ENCODE measurements around the gene SLC26A11. TPM values are rescaled to one million over a fixed set of nuclear protein-coding genes. Genes with fewer than 3 reads are reported as not detected.
"Not testable (repeated sequence)": the region's sequence is repeated elsewhere in the genome, so short reads cannot be mapped to it uniquely, and the experiment has no call there.

SLC26A11 gene
- total RNA-seq, 2 experiments from 2014 or later: 10.1 to 10.6 TPM

- ChIA-PET POLR2A (no interaction called here), CTCF (interaction anchor here (0.6 kb wide), 1 partner anchor 54 kb away, joined by 3 read pairs; no protein-coding TSS in a partner anchor)
- intact Hi-C loops (cut with micrococcal nuclease): no loop called here
- Mint-ChIP-seq H3K4me3 (no peak overlapping the region), H3K27ac (no peak overlapping the region), H3K4me1 (ENCODE audit: low read depth) (no peaks in the 10 kb centered on the region), H3K9me3 (no peaks in the 10 kb centered on the region), H3K36me3 (peaks cover 14% of the 10 kb centered on the region), H3K27me3 (no peaks in the 10 kb centered on the region)
- no peak for DNase-seq
These were observed 22.3 kb downstream of the SLC26A11 start for GRCh38 chr17:80242505-80242904.

GRCh38 chr17:80243526-80244433 is 23.6 kb downstream of the SLC26A11 start:
- Mint-ChIP-seq H3K9me3 (no peaks in the 10 kb centered on the region), H3K36me3 (peaks cover 9% of the 10 kb centered on the region), H3K27ac (no peak overlapping the region), H3K4me1 (ENCODE audit: low read depth) (no peaks in the 10 kb centered on the region), H3K4me3 (no peak overlapping the region), H3K27me3 (no peaks in the 10 kb centered on the region)
- no peak for DNase-seq
- POLR2A ChIA-PET: no interaction called here
- CTCF ChIA-PET: no interaction called here
- intact Hi-C loops (cut with micrococcal nuclease): no loop called here

GRCh38 chr17:80244448-80244847 is 24.2 kb downstream of the SLC26A11 start:
- H3K27ac Mint-ChIP-seq; H3K4me1 Mint-ChIP-seq (ENCODE audit: low read depth); CTCF ChIA-PET; DNase-seq; POLR2A ChIA-PET; H3K27me3 Mint-ChIP-seq; H3K4me3 Mint-ChIP-seq; intact Hi-C loops (cut with micrococcal nuclease); H3K9me3 Mint-ChIP-seq; H3K36me3 Mint-ChIP-seq: not testable (repeated sequence)

- H3K27ac Mint-ChIP-seq: no peak overlapping the region
- peaks cover 9% of the 10 kb centered on the region for H3K36me3 Mint-ChIP-seq
- no peak overlapping the region for H3K4me3 Mint-ChIP-seq
- no peaks in the 10 kb centered on the region for H3K27me3 Mint-ChIP-seq
- POLR2A ChIA-PET: no interaction called here
- DNase-seq: no peak
- no peaks in the 10 kb centered on the region for H3K4me1 Mint-ChIP-seq (ENCODE audit: low read depth)
- H3K9me3 Mint-ChIP-seq: no peaks in the 10 kb centered on the region
- intact Hi-C loops (cut with micrococcal nuclease): no loop called here
- CTCF ChIA-PET: no interaction called here
These were observed 24.8 kb downstream of the SLC26A11 start for GRCh38 chr17:80244871-80245509.

GRCh38 chr17:80245566-80246265 is 25.5 kb downstream of the SLC26A11 start:
- Mint-ChIP-seq H3K4me3 (no peak overlapping the region), H3K4me1 (ENCODE audit: low read depth) (no peaks in the 10 kb centered on the region), H3K27ac (no peak overlapping the region), H3K27me3 (no peaks in the 10 kb centered on the region), H3K9me3 (no peaks in the 10 kb centered on the region), H3K36me3 (peaks cover 9% of the 10 kb centered on the region)
- no peak for DNase-seq
- intact Hi-C loops (cut with micrococcal nuclease): no loop called here
- POLR2A ChIA-PET: no interaction called here
- CTCF ChIA-PET: no interaction called here

- CTCF ChIA-PET: no interaction called here
- no peak overlapping the region for H3K27ac Mint-ChIP-seq
- no peaks in the 10 kb centered on the region for H3K27me3 Mint-ChIP-seq
- H3K36me3 Mint-ChIP-seq: peaks cover 9% of the 10 kb centered on the region
- H3K4me1 Mint-ChIP-seq (ENCODE audit: low read depth): no peaks in the 10 kb centered on the region
- no peak overlapping the region for H3K4me3 Mint-ChIP-seq
- POLR2A ChIA-PET: no interaction called here
- DNase-seq: no peak
- intact Hi-C loops (cut with micrococcal nuclease): no loop called here
- H3K9me3 Mint-ChIP-seq: no peaks in the 10 kb centered on the region
These were observed 26.0 kb downstream of the SLC26A11 start for GRCh38 chr17:80246266-80246681.

GRCh38 chr17:80246726-80247125 is 26.5 kb downstream of the SLC26A11 start:
- ChIA-PET CTCF (no interaction called here), POLR2A (no interaction called here)
- no peak overlapping the region for H3K27ac Mint-ChIP-seq
- no peak overlapping the region for H3K4me3 Mint-ChIP-seq
- H3K4me1 Mint-ChIP-seq (ENCODE audit: low read depth): no peaks in the 10 kb centered on the region
- H3K36me3 Mint-ChIP-seq: peaks cover 7% of the 10 kb centered on the region
- H3K9me3 Mint-ChIP-seq: no peaks in the 10 kb centered on the region
- no peaks in the 10 kb centered on the region for H3K27me3 Mint-ChIP-seq
- no peak for DNase-seq
- intact Hi-C loops (cut with micrococcal nuclease): no loop called here

GRCh38 chr17:80247561-80247960 is 27.3 kb downstream of the SLC26A11 start:
- no peak for DNase-seq
- Mint-ChIP-seq H3K36me3 (peaks cover 7% of the 10 kb centered on the region), H3K27ac (no peak overlapping the region), H3K4me1 (ENCODE audit: low read depth) (peaks cover 6% of the 10 kb centered on the region), H3K9me3 (no peaks in the 10 kb centered on the region), H3K27me3 (no peaks in the 10 kb centered on the region), H3K4me3 (no peak overlapping the region)
- intact Hi-C loops (cut with micrococcal nuclease): no loop called here
- ChIA-PET CTCF (no interaction called here), POLR2A (no interaction called here)

GRCh38 chr17:80248001-80248893 is 28.0 kb downstream of the SLC26A11 start:
- CTCF ChIA-PET: no interaction called here
- intact Hi-C loops (cut with micrococcal nuclease): no loop called here
- peaks cover 13% of the 10 kb centered on the region for H3K4me1 Mint-ChIP-seq (ENCODE audit: low read depth)
- H3K27me3 Mint-ChIP-seq: no peaks in the 10 kb centered on the region
- H3K36me3 Mint-ChIP-seq: peaks cover 5% of the 10 kb centered on the region
- no peak for DNase-seq
- no peak overlapping the region for H3K27ac Mint-ChIP-seq
- POLR2A ChIA-PET: no interaction called here
- no peaks in the 10 kb centered on the region for H3K9me3 Mint-ChIP-seq
- H3K4me3 Mint-ChIP-seq: no peak overlapping the region

- DNase-seq: no peak
- Mint-ChIP-seq H3K9me3 (no peaks in the 10 kb centered on the region), H3K27ac (no peak overlapping the region), H3K36me3 (peaks cover 5% of the 10 kb centered on the region), H3K27me3 (no peaks in the 10 kb centered on the region), H3K4me1 (ENCODE audit: low read depth) (peaks cover 20% of the 10 kb centered on the region), H3K4me3 (no peak overlapping the region)
- POLR2A ChIA-PET: interaction anchor here (0.6 kb wide), 1 partner anchor 12 kb away, joined by 3 read pairs; no protein-coding TSS in a partner anchor
- intact Hi-C loops (cut with micrococcal nuclease): no loop called here
- CTCF ChIA-PET: no interaction called here
These were observed 28.9 kb downstream of the SLC26A11 start for GRCh38 chr17:80248894-80249710.

- peaks cover 47% of the 10 kb centered on the region for H3K4me1 Mint-ChIP-seq (ENCODE audit: low read depth)
- CTCF ChIA-PET: interaction anchor here (0.8 to 3.4 kb wide), 5 partner anchors 11 to 169 kb away, joined by 3 to 41 read pairs (median 5); partner anchors contain the start of gene GAA
- peaks cover 2% of the 10 kb centered on the region for H3K36me3 Mint-ChIP-seq
- no peak overlapping the region for H3K27ac Mint-ChIP-seq
- H3K9me3 Mint-ChIP-seq: no peaks in the 10 kb centered on the region
- H3K4me3 Mint-ChIP-seq: no peak overlapping the region
- intact Hi-C loops (cut with micrococcal nuclease): loop anchor here (2.0 to 10.0 kb wide), 2 partner anchors 151 to 843 kb away; partner anchors contain the start of gene GAA
- H3K27me3 Mint-ChIP-seq: no peaks in the 10 kb centered on the region
- POLR2A ChIA-PET: interaction anchor here (0.6 to 0.7 kb wide), 2 partner anchors 32 to 151 kb away, joined by 3 read pairs; partner anchors contain the start of gene GAA
- DNase-seq: no peak
These were observed 31.7 kb downstream of the SLC26A11 start for GRCh38 chr17:80251966-80252365.
